Brain microvascular endothelial cell (primary cell): ENCODE measurements around the gene PIEZO1.
A peak's percentile ranks its signal among the peaks of the same experiment; 100 is the strongest.

Experiments
- DNase-seq: peaks from one replicate; pipeline ENCODE4 v3.0.0-alpha.2; 2020
- H3K27ac ChIP-seq: fragments of 250-450 bp; sonication (Bioruptor Pico); 2 replicates; pipeline ENCODE4 v1.5.1; 2020; ENCODE audit warnings: mild to moderate bottlenecking, moderate library complexity
- H3K27me3 ChIP-seq: fragments of 250-450 bp; sonication (Bioruptor Pico); replicated peaks from 2 replicates; pipeline ENCODE4 v1.5.1; 2020; ENCODE audit warnings: mild to moderate bottlenecking
- H3K36me3 ChIP-seq: fragments of 250-450 bp; sonication (Bioruptor Pico); replicated peaks from 2 replicates; pipeline ENCODE4 v1.5.1; 2020; ENCODE audit warnings: mild to moderate bottlenecking
- H3K4me3 ChIP-seq: 2 replicates; pipeline ENCODE4 v1.5.1; 2011; ENCODE audit warnings: low read depth, mild to moderate bottlenecking, control low read depth, low read length, moderate library complexity
- CTCF ChIP-seq: IDR thresholded peaks from 2 replicates; pipeline ENCODE4 v1.5.1; 2011; ENCODE audit warnings: low read depth, mild to moderate bottlenecking, moderate library complexity, low read length, control low read depth, inconsistent platforms; ENCODE audit errors: missing control alignments
- in situ Hi-C: cut with HindIII; loops from 2 replicates; pipeline ENCODE4 v1.10.0; 2017; ENCODE audit warnings: low sequenced_read_pairs, low pct_ligation_motif_present

PIEZO1 gene

GRCh38 chr16:88746506-88746905 lies 38.5 kb downstream of the PIEZO1 start:
- DNase-seq = no peak
- TF ChIP-seq CTCF = no peak
- Histone ChIP-seq H3K27me3 (no peaks in the 10 kb centered on the region), H3K36me3 (peaks cover 22% of the 10 kb centered on the region), H3K4me3 (no peak overlapping the region), H3K27ac (no peak overlapping the region)
- in situ Hi-C loops = no loop called here

- no peak for DNase-seq
- Histone ChIP-seq H3K27ac (no peak overlapping the region), H3K27me3 (no peaks in the 10 kb centered on the region), H3K36me3 (peaks cover 33% of the 10 kb centered on the region), H3K4me3 (no peak overlapping the region)
- in situ Hi-C loops = no loop called here
- no peak for TF ChIP-seq CTCF
These were observed 40.2 kb downstream of the PIEZO1 start for GRCh38 chr16:88744577-88745521.

GRCh38 chr16:88743693-88744576 lies 41.1 kb downstream of the PIEZO1 start:
- in situ Hi-C loops = no loop called here
- H3K36me3 ChIP-seq = peaks cover 35% of the 10 kb centered on the region
- H3K4me3 ChIP-seq = no peak overlapping the region
- no peaks in the 10 kb centered on the region for H3K27me3 ChIP-seq
- peak; percentile 94 for TF ChIP-seq CTCF
- no peak overlapping the region for H3K27ac ChIP-seq
- DNase-seq = peak; percentile 37

DNA sequence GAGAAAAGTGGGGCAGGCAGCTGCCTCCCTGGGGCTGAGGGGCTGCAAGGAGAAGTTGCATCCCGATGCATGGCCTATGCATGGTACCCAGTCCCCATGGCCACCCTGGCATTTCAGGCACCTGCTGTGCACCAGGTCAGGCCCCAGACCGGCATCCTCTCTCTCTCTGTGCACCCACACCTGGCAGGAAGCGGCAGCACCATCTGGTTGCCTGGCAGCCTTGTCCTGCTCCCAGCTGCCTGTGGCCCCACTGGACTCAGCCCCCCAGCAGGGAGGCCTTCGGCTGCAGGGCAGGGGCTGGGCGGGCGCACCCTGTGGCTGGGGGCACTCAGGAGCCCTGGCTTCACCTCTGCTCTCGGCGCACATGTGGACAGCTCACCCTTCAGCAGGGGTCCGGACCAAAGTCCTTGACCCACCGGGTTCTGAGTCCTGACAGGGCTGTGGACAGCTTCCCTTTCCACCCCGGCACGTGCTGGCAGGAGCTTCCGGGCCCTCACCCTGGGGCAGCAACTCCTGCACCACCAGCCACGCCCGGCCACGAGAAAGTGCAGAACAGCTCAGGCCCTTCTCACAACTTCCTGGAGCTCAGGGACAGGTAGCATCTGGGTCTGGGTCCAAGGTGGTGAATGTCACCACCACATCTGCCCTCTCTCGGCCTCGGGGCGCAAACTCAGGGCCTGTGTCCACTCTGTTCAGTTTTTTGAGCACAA lies 42.0 kb downstream of the PIEZO1 start:
- in situ Hi-C loops = no loop called here

More for the DNA sequence above, 42.0 kb downstream of the PIEZO1 start:
- TF ChIP-seq CTCF = no peak
- Histone ChIP-seq H3K4me3 (no peak overlapping the region), H3K27me3 (no peaks in the 10 kb centered on the region), H3K36me3 (peaks cover 36% of the 10 kb centered on the region), H3K27ac (no peak overlapping the region)
- no peak for DNase-seq
